HG02870 (cell line): ENCODE data around the gene KRTAP9-1.
"Not testable (repeated sequence)": the region's sequence is repeated elsewhere in the genome, so short reads cannot be mapped to it uniquely, and the experiment has no call there.

ENCODE experiments used
- ATAC-seq: cut with Tn5 transposase; IDR thresholded peaks from one replicate; pipeline ENCODE4 v1.9.1; 2021; ENCODE audit warnings: mild to moderate bottlenecking, moderate library complexity; ENCODE audit not compliant: unreplicated experiment

Gene KRTAP9-1

GRCh38 chr17:41178843-41179616 is 10.7 kb upstream of the KRTAP9-1 start:
- no peak for ATAC-seq

GRCh38 chr17:41184480-41184961 is 5.2 kb upstream of the KRTAP9-1 start, which contains the start of gene KRTAP4-1:
Gene KRTAP4-1 (minus strand): TSS chr17:41184911. CDS start chr17:41184854, 57 bp downstream.
- no peak for ATAC-seq

- ATAC-seq: no peak
Measured at GRCh38 chr17:41185001-41185400, 4.7 kb upstream of the KRTAP9-1 start.

DNA sequence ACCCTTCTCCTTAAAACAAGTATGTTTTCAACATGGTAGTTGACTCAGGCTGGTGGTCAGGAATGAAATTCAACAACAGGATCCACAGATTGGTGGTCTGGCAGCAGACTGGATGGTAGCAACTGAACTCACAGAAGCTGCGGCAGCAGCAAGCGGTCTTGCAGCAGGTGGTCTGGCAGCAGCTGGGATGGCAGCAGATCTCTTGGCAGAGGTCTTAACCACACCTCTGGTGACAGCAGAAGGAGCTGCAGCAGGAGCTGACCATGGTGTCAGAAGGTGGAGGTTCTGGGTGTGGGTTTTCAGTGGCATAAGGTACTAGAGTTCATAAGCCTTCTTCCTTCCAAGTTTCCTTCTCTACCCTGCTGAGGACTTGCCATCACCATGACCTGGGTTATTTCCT is 2.8 kb upstream of the KRTAP9-1 start:
- no peak for ATAC-seq

DNA sequence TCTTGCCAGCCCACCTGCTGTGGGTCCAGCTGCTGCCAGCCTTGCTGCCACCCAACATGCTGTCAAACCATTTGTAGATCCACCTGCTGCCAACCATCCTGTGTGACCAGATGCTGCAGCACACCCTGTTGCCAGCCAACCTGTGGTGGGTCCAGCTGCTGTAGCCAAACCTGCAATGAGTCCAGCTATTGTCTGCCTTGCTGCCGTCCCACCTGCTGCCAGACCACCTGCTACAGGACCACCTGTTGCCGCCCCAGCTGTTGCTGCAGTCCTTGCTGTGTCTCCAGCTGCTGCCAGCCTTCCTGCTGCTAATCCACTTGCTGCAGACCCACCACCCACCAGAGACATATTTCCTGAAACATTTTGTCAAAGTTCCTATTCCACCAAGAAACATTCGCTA is 641 bp downstream of the KRTAP9-1 start:
- no peak for ATAC-seq

GRCh38 chr17:41196068-41196467 is 6.4 kb downstream of the KRTAP9-1 start:
- ATAC-seq: no peak

DNA sequence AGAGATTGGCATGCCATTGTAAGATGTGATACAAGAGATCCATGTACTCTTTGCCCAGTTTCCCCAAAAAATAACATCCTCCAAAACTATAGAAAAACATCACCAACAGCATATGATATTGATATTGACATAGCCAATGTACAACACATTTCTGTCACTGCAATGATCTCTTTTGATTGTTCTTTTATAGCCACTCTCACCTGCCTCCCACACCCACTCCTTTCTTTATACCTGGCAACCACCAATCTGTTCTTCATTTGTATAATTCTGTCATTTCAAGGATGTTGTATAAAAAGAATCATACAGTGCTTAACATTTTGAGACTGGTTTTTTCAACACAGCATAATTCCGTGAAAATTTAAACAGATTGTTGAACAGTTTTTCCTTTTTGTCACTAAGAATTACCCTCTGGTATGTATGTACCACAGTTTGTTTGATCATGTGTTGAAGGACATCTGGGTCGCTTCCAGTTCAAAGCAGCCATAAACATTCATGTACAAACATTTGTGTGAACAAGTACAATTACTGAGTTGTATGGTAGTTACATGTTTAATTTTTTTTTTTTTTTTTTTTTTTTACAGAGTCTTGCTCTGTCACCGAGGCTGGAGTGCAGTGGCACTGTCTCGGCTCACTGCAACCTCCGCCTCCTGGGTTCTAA is 9.9 kb downstream of the KRTAP9-1 start:
- ATAC-seq: no peak

DNA sequence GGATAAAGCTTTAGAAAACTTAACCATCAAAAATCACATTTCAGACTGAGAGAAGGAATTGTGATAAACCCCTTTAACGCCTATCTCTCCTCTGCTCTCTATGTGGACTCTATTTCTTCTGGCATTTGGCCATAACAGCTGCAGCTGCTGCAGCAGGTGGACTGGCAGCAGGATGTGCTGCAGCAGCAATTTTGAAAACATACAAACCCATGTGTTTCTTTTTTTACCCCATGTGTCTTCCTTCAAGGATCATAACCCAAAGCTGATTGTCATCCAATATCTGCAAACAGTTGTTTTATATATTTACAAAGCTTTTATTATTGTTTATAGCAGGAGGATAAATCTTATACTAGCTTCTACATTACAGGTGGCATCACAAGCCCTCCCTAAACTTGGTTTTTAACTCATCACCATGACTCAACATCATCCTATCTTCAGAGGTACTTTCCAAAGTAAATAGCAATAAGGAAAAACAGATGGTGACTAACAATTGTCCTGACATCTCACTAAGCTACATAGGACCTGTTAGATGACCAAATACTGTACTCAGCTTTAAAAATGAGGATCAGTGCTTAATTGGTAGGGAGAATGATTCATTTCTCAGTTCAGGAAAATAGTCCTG is 22.3 kb downstream of the KRTAP9-1 start:
- no peak for ATAC-seq

- ATAC-seq: no peak
Measured at GRCh38 chr17:41212524-41213169, 23.0 kb downstream of the KRTAP9-1 start.

- no peak for ATAC-seq
Measured at GRCh38 chr17:41215681-41216080, 26.0 kb downstream of the KRTAP9-1 start.

GRCh38 chr17:41223821-41224220 is 34.1 kb downstream of the KRTAP9-1 start:
- no peak for ATAC-seq

DNA sequence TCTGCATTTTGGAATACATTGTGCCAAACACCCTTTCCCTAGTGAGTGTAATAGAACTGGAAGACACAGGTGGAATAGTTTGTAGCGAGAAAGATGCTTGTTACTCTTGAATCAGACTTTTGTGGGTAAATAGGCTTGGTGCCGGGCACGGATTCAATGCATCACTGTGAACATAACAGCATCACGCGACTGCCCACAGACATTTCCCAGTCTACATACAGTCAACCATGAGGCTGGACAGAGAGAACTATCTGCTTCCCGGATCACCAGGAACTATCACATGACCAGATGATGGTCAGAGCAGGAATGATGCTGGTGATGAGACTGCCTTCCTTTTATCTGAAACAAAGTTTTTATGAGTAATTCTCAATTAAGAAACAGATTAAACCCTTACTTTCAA is 36.4 kb downstream of the KRTAP9-1 start:
- no peak for ATAC-seq

DNA sequence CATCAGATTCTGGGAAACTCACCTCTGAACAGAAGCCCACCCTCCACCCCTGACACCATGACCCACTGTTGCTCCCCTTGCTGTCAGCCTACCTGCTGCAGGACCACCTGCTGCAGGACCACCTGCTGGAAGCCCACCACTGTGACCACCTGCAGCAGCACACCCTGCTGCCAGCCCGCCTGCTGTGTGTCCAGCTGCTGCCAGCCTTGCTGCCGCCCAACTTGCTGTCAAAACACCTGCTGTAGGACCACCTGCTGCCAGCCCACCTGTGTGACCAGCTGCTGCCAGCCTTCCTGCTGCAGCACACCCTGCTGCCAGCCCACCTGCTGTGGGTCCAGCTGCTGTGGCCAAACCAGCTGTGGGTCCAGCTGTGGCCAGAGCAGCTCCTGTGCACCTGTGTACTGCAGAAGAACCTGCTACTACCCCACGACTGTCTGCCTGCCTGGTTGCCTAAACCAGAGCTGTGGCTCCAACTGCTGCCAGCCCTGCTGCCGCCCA is 37.0 kb downstream of the KRTAP9-1 start, which contains the start of gene KRTAP9-2:
TSS of gene KRTAP9-2 (plus strand) at position 51 of the 498 bp plus-strand sequence. CDS start at position 58, 7 bp downstream.
- ATAC-seq: not testable (repeated sequence)

GRCh38 chr17:41230094-41230493 is 40.4 kb downstream of the KRTAP9-1 start:
- no peak for ATAC-seq

DNA sequence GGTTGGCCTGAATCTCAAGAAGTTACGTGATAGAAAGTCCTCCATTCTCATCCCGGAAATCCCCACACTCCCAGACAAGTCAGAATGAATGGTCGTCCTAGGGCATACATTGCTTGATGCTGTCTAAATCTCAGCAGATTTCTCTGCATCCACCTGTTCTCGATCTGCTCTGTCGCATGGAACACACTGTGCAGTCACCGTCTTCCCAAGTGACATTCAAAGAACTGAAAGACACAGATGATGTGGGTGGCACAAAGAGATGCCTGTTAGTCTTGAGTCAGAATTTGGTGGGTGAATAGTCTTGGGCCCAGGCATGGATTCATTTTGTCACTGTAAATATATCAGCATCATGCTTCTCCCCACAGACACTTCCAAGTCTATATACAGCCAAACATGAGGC is 42.0 kb downstream of the KRTAP9-1 start:
- ATAC-seq: no peak

DNA sequence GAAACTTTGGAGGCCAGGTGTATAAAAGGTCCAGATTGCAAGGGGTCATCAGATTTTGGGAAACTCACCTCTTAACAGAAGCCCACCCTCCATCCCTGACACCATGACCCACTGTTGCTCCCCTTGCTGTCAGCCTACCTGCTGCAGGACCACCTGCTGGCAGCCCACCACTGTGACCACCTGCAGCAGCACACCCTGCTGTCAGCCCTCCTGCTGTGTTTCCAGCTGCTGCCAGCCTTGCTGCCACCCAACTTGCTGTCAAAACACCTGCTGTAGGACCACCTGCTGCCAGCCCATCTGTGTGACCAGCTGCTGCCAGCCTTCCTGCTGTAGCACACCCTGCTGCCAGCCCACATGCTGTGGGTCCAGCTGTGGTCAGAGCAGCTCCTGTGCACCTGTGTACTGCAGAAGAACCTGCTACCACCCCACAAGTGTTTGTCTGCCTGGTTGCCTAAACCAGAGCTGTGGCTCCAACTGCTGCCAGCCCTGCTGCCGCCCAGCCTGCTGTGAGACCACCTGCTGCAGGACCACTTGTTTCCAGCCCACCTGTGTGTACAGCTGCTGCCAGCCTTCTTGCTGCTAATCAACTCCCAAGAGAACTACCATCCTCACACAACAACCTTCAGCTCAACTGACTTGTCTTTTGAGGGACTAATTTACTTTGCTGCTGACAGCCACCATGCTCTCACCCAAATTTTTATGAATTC is 42.9 kb downstream of the KRTAP9-1 start, which contains the start of gene KRTAP9-3:
TSS of gene KRTAP9-3 (plus strand) at position 51 of the 707 bp plus-strand sequence. CDS start at position 104, 53 bp downstream.
- not testable (repeated sequence) for ATAC-seq

DNA sequence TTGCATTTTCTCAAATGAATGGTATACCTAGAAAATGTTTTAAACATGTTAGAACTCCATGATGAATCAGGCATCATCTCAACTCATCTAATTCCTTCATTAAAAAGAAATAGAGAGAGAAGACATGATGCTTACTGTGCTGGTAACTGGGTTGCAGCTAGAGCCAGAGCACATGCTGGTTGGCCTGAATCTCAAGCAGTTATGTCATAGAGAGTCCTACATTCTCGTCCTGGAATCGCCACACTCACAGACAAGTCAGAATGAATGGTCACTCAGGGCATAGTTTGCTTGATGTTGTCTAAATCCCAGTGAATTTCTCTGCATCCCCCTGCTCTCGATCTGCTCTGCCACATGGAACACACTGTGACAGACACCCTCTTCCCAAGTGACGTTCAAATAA is 47.4 kb downstream of the KRTAP9-1 start:
- not testable (repeated sequence) for ATAC-seq

GRCh38 chr17:41237949-41238437 is 48.3 kb downstream of the KRTAP9-1 start, which contains the start of gene KRTAP9-8:
Gene KRTAP9-8 (plus strand): TSS chr17:41237999. CDS start chr17:41238052, 53 bp downstream.
- ATAC-seq: not testable (repeated sequence)
